Fibroblast of mammary gland (primary cell): ENCODE data around the gene PER1.
A peak's percentile ranks its signal among the peaks of the same experiment; 100 is the strongest.
"Not testable (repeated sequence)": the region's sequence is repeated elsewhere in the genome, so short reads cannot be mapped to it uniquely, and the experiment has no call there.

Experiments used
- DNase-seq: peaks from one replicate; pipeline ENCODE4 v3.0.0-alpha.2; 2010; ENCODE audit warnings: low read depth
- H3K4me3 ChIP-seq: 2 replicates; pipeline ENCODE4 v1.5.1; 2011; ENCODE audit warnings: low read depth, mild to moderate bottlenecking, low read length, moderate library complexity; ENCODE audit not compliant: control insufficient read depth
- TF ChIP-seq, protein P1 (sequence below): conservative IDR thresholded peaks from 2 replicates; pipeline ENCODE4 v1.5.1; 2011; ENCODE audit warnings: low read depth, low read length, inconsistent platforms; ENCODE audit not compliant: control insufficient read depth, insufficient read depth

PER1 gene

DNA sequence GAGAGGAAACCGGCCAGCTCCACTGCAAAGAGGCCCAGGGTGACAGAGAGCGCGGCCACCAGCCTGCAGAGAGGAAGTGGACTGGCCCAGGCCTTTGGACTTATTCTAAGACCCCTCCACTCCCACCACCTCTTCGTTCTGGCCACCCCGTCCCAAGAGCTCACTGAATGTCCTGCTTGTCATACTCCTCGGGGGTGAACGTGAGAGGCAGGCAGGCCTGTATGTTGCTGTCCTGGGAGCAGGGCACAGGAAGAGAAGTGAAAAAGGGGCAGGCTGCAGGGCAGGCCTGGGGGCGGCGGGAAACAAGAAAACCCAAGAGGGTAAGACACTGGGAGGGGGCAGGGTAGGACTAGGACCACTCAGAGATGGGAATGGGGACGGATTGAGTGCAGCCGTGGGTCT is 23.6 kb upstream of the PER1 start:
- TF ChIP-seq, protein P1, sequence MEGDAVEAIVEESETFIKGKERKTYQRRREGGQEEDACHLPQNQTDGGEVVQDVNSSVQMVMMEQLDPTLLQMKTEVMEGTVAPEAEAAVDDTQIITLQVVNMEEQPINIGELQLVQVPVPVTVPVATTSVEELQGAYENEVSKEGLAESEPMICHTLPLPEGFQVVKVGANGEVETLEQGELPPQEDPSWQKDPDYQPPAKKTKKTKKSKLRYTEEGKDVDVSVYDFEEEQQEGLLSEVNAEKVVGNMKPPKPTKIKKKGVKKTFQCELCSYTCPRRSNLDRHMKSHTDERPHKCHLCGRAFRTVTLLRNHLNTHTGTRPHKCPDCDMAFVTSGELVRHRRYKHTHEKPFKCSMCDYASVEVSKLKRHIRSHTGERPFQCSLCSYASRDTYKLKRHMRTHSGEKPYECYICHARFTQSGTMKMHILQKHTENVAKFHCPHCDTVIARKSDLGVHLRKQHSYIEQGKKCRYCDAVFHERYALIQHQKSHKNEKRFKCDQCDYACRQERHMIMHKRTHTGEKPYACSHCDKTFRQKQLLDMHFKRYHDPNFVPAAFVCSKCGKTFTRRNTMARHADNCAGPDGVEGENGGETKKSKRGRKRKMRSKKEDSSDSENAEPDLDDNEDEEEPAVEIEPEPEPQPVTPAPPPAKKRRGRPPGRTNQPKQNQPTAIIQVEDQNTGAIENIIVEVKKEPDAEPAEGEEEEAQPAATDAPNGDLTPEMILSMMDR: no peak
- H3K4me3 ChIP-seq: peak overlapping the region; percentile 77
- DNase-seq: no peak

DNA sequence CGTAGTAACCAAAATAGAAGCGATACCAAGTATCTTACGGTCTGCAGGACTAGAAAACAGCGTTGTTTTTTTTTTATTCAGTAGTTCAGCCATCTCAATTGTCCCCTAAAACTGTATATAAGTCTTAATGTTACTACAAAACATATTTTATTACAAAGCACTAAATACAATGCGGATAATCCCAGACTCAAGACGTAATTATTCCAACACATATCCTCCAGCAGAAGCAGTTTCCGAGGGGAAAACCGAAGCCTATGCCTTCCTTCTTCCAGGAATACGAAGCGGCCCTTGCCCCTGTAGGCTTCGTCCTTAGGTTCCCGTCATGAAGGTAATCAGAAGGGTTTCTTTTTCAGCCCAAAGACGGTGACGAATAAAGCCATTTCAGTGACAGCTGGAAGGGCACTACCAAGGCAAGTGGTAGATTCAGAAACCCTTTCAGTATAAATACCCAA is 21.7 kb upstream of the PER1 start:
- DNase-seq: no peak
- TF ChIP-seq, protein P1: no peak
- peak overlapping the region; percentile 46 for H3K4me3 ChIP-seq

DNA sequence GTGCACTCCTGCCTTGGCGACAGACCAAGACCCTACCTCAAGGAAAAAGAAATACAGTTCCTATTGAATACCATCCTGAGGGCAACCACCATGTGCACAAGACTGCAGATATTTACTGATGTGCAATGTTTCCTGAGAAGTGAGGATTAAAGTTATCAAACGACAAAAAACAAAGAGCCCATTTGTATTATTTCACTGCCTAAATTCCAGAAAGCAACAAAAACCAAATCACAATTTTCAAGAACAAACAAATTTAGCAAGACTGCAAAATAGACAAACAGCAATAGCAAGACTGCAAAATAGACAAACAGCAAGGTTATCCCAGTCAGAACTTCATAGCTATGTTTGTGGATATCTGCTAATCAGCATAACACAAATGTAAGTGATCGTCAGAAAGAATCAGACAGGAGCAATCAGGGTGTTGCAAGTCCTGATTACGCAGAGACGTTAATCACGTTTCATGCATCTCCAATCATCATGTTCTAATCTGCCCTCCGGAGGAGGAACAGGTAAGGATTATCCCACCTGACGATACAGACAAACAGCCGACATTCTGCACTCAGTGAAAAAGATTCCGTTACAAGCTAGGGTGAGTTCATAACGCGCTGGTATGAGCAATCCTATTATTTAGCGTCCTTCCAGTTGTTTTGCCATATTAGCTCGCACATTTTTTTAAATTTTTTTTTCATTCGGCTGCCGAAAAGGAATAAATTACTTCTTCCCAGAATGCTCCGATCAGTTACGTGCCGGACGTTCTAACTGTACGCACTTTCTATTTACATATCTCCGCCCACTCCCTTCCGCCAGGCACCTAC is 21.1 kb upstream of the PER1 start:
- DNase-seq: peak; percentile 99
- H3K4me3 ChIP-seq: peak overlapping the region; percentile 46
- TF ChIP-seq, protein P1: no peak

DNA sequence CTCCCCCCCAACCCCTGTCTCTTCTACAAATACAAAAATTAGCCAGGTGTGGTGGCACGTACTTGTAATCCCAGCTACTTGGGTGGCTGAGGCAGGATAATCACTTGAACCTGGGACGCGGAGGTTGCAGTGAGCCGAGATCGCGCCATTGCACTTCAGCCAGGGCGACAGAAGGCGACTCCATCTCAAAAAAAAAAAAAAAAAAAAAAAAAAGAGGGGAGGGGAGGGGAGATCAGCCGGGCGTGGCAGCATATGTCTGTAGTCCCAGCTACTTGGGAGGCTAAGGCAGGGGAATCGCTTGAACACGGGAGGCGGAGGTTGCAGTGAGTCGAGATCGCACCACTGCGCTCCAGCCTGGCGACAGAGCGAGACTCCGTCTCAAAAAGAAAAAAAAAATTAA is 18.0 kb upstream of the PER1 start:
- H3K4me3 ChIP-seq, DNase-seq: not testable (repeated sequence)

DNA sequence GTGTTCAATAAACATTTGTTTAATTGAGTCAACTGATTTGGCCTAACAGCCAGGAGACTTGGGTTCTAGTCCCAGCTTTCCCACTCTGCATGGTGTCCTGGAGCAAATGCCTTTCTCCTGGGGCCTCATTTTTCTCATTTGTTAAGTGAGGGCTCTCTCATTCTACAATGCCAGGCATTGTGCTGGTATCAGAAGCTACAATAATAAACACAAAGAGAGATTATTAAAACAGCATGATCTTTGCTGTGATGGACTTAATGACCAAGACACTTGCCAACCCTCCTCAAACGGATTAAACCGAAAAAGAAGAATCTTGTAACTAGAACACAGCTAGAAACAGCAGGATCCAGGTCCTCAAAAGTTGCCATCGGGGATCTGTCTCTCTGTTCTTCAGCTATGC is 15.3 kb upstream of the PER1 start:
- TF ChIP-seq, protein P1: no peak
- no peak for DNase-seq
- H3K4me3 ChIP-seq: no peak overlapping the region

DNA sequence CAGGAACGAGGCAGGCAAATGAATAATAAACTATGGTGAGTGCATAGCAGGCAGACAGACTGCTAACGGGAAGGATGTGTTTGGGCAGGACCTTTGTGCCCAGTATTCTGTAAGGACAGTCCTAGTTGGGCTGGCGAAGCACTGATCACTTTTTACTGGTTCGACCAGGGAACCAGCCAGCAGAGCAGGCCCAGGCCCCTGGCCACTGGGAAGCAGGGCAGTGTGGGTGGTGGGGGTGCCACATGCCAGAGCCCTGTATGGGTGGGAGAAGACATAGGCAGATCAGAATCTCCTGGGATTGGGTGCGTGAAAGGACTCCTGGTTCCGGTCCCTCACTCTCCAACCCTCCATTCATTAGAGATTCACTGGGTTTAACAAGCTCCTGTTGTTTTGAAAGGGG is 14.5 kb upstream of the PER1 start:
- TF ChIP-seq, protein P1: no peak
- DNase-seq: no peak
- no peak overlapping the region for H3K4me3 ChIP-seq

DNA sequence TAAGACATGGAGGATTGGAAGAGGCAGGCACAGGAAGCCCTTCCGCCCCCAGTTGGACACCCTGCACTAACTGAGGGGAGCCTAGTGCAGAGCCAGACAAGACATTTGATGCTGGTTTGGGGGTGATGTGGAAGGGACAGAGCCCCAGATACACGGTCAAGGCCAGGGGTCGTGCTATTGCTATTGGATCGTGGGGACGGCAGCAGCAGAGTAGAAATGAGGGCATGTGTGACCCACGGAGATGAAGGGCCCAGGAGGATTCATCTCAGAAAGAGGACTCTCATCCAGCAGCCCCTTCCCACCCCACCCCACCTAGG is 12.6 kb upstream of the PER1 start:
- H3K4me3 ChIP-seq: no peak overlapping the region
- TF ChIP-seq, protein P1: no peak

More for the DNA sequence above, 12.6 kb upstream of the PER1 start:
- no peak for DNase-seq
